WTC11 (cell line): ENCODE data around the gene PIP4P1. TPM values are rescaled to one million over a fixed set of nuclear protein-coding genes. Genes with fewer than 3 reads are reported as not detected.

ENCODE experiments used
- ATAC-seq: fragments of 200-7000 bp; cut with Tn5 transposase; 2 replicates; pipeline ENCODE4 v1.10.0; 2021; ENCODE audit warnings: mild to moderate bottlenecking, moderate library complexity
- CTCF ChIA-PET: fragments of 300-600 bp; sonication (Branson Sonifier 250); formaldehyde crosslinking; loops from one replicate; lab custom pipeline; 2021; ENCODE audit warnings: antibody characterized with exemption; lab: Charles Lee
- POLR2A ChIA-PET: fragments of 350-600 bp; sonication (Branson Sonifier 250); formaldehyde crosslinking; loops from one replicate; lab custom pipeline; 2021; ENCODE audit warnings: antibody characterized with exemption; lab: Charles Lee
- DNase-seq: peaks from one replicate; pipeline ENCODE4 v3.0.0; 2021; ENCODE audit warnings: low spot score
- H3K27ac Mint-ChIP-seq: 2 replicates; pipeline ENCODE4 v1.8.0; 2021; ENCODE audit warnings: mixed read lengths
- H3K27me3 Mint-ChIP-seq: 2 replicates; pipeline ENCODE4 v1.8.0; 2021; ENCODE audit warnings: low read depth, mild to moderate bottlenecking, moderate library complexity, mixed read lengths
- H3K36me3 Mint-ChIP-seq: 2 replicates; pipeline ENCODE4 v1.8.0; 2021; ENCODE audit warnings: mixed read lengths
- H3K4me1 Mint-ChIP-seq: 2 replicates; pipeline ENCODE4 v1.8.0; 2022; ENCODE audit warnings: mixed read lengths
- H3K4me3 Mint-ChIP-seq: 2 replicates; pipeline ENCODE4 v1.8.0; 2021; ENCODE audit warnings: mild to moderate bottlenecking, moderate library complexity, mixed read lengths
- H3K9me3 Mint-ChIP-seq: 2 replicates; pipeline ENCODE4 v1.8.0; 2021; ENCODE audit warnings: mixed read lengths
- ARID4B ChIP-seq: sonication (generic); formaldehyde crosslinking; IDR thresholded peaks from 2 replicates; pipeline ENCODE4 v1.8.0; 2023; ENCODE audit warnings: missing genetic modification reagents, mild to moderate bottlenecking, borderline replicate concordance
- CBFB ChIP-seq: sonication (generic); formaldehyde crosslinking; IDR thresholded peaks from 2 replicates; pipeline ENCODE4 v1.8.1; 2022; ENCODE audit warnings: mild to moderate bottlenecking, low read depth, missing genetic modification reagents
- CTCF ChIP-seq: fragments of 200-600 bp; IDR thresholded peaks from 2 replicates; pipeline ENCODE4 v1.8.0; 2022; ENCODE audit warnings: antibody characterized with exemption
- ETV6 ChIP-seq: sonication (generic); formaldehyde crosslinking; IDR thresholded peaks from 2 replicates; pipeline ENCODE4 v1.8.1; 2022; ENCODE audit warnings: mild to moderate bottlenecking, missing genetic modification reagents
- FOXP1 ChIP-seq: sonication (generic); formaldehyde crosslinking; IDR thresholded peaks from 2 replicates; pipeline ENCODE4 v1.8.0; 2022; ENCODE audit warnings: missing genetic modification reagents, mild to moderate bottlenecking, moderate library complexity, borderline replicate concordance
- FOXP4 ChIP-seq: sonication (generic); formaldehyde crosslinking; IDR thresholded peaks from 2 replicates; pipeline ENCODE4 v1.8.0; 2022; ENCODE audit warnings: mild to moderate bottlenecking, missing genetic modification reagents
- GABPB1 ChIP-seq: sonication (generic); formaldehyde crosslinking; IDR thresholded peaks from 2 replicates; pipeline ENCODE4 v1.8.1; 2023; ENCODE audit warnings: mild to moderate bottlenecking, missing genetic modification reagents
- KAT7 ChIP-seq: sonication (generic); formaldehyde crosslinking; IDR thresholded peaks from 2 replicates; pipeline ENCODE4 v1.8.1; 2023; ENCODE audit warnings: missing genetic modification reagents, mild to moderate bottlenecking, borderline replicate concordance
- ZNF138 ChIP-seq: sonication (generic); formaldehyde crosslinking; conservative IDR thresholded peaks from 2 replicates; pipeline ENCODE4 v1.8.1; 2022; ENCODE audit warnings: mild to moderate bottlenecking, moderate library complexity, missing genetic modification reagents
- ZNF281 ChIP-seq: sonication (generic); formaldehyde crosslinking; IDR thresholded peaks from 2 replicates; pipeline ENCODE4 v1.8.0; 2023; ENCODE audit warnings: mild to moderate bottlenecking, missing genetic modification reagents
- ZNF396 ChIP-seq: fragments of 250-450 bp; sonication (Bioruptor Pico); IDR thresholded peaks from 2 replicates; pipeline ENCODE4 v1.8.0; 2021; ENCODE audit warnings: mild to moderate bottlenecking, moderate library complexity, borderline replicate concordance
- ZNF423 ChIP-seq: fragments of 250-450 bp; sonication (Bioruptor Pico); IDR thresholded peaks from 2 replicates; pipeline ENCODE4 v2.1.2; 2022; ENCODE audit warnings: mild to moderate bottlenecking, moderate library complexity
- total RNA-seq: library from RNA; stranded (reverse); gene quantifications from 3 replicates; pipeline ENCODE4 v1.2.3, GENCODE V29; 2021

Gene PIP4P1
- total RNA-seq, 1 experiment from 2014 or later = 34.1 TPM

GRCh38 chr14:20415782-20416206 lies 45.4 kb downstream of the PIP4P1 start:
- no peaks in the 10 kb centered on the region for H3K36me3 Mint-ChIP-seq
- H3K27ac Mint-ChIP-seq = no peak overlapping the region
- TF ChIP-seq GABPB1 (CRISPR knock-in tag) = no peak
- peak; percentile 33 for TF ChIP-seq CTCF
- TF ChIP-seq, all 79 proteins: peak for 1
- no peaks in the 10 kb centered on the region for H3K9me3 Mint-ChIP-seq
- DNase-seq = no peak
- POLR2A ChIA-PET = interaction anchor here (0.8 kb wide), 1 partner anchor 73 kb away, joined by 13 read pairs; the partner anchor contains the start of gene PARP2
- peak; percentile 56 for ATAC-seq
- CTCF ChIA-PET = interaction anchor here (0.8 to 2.4 kb wide), 32 partner anchors 9 to 244 kb away, joined by 3 to 21 read pairs (median 4); partner anchors contain the start of genes APEX1, KLHL33, PARP2 and PIP4P1
- H3K4me1 Mint-ChIP-seq = peaks cover 18% of the 10 kb centered on the region
- H3K4me3 Mint-ChIP-seq = no peak overlapping the region
- H3K27me3 Mint-ChIP-seq = no peaks in the 10 kb centered on the region; the same call in 1 of the 2 replicates

GRCh38 chr14:20413744-20414082 lies 47.5 kb downstream of the PIP4P1 start:
- H3K4me1 Mint-ChIP-seq = peaks cover 16% of the 10 kb centered on the region
- peak overlapping the region; percentile 95 for H3K27ac Mint-ChIP-seq
- TF ChIP-seq CBFB = no peak
- TF ChIP-seq, all 79 proteins: peak for 0
- Mint-ChIP-seq H3K27me3 (no peaks in the 10 kb centered on the region), H3K36me3 (no peaks in the 10 kb centered on the region), H3K9me3 (no peaks in the 10 kb centered on the region), H3K4me3 (peak overlapping the region; percentile 87)
- POLR2A ChIA-PET = interaction anchor here (0.7 to 1.8 kb wide), 2 partner anchors 41 to 70 kb away, joined by 3 to 23 read pairs; partner anchors contain the start of genes APEX1, OSGEP and PARP2
- CTCF ChIA-PET = interaction anchor here (0.6 to 2.2 kb wide), 4 partner anchors 58 to 199 kb away, joined by 3 to 9 read pairs (median 4); partner anchors contain the start of gene PARP2
- ATAC-seq = no peak
- DNase-seq = no peak

- ChIA-PET CTCF (interaction anchor here (0.5 to 2.2 kb wide), 7 partner anchors 17 to 241 kb away, joined by 3 to 9 read pairs (median 4); partner anchors contain the start of genes APEX1, OSGEP and PARP2), POLR2A (interaction anchor here (0.6 to 1.8 kb wide), 4 partner anchors 41 to 128 kb away, joined by 3 to 23 read pairs (median 3); partner anchors contain the start of genes APEX1, OSGEP, PARP2 and PIP4P1)
- Mint-ChIP-seq H3K4me3 (peak within 1 kb of the TSS; percentile 87), H3K4me1 (peaks cover 16% of the 10 kb centered on the region), H3K27ac (peak within 1 kb of the TSS; percentile 95), H3K36me3 (peaks cover under 1% of the 10 kb centered on the region; the same call in 1 of the 2 replicates), H3K27me3 (no peaks in the 10 kb centered on the region), H3K9me3 (no peaks in the 10 kb centered on the region)
- ATAC-seq (peak; percentile 84), DNase-seq (peak; percentile 80)
- TF ChIP-seq FOXP4 (CRISPR knock-in tag) (peak; percentile 72; the same call in 1 of the 2 replicates), ZNF423 (CRISPR knock-in tag) (peak; percentile 23; the same call in 1 of the 2 replicates), ETV6 (CRISPR knock-in tag) (peak; percentile 82), GABPB1 (CRISPR knock-in tag) (0 out of 2 replicates have a peak, but pooled peaks have one; percentile 26), FOXP1 (CRISPR knock-in tag) (peak; percentile 61; the same call in 1 of the 2 replicates), ZNF138 (CRISPR knock-in tag) (no peak), ARID4B (CRISPR knock-in tag) (peak; percentile 79; the same call in 1 of the 2 replicates), ZNF281 (CRISPR knock-in tag) (peak; percentile 34; the same call in 1 of the 2 replicates), KAT7 (CRISPR knock-in tag) (0 out of 2 replicates have a peak, but pooled peaks have one; percentile 37), ZNF396 (no peak)
Measured at GRCh38 chr14:20412876-20413743, 48.1 kb downstream of the PIP4P1 start, which contains the start of gene TEP1. TSS of gene TEP1 (minus strand) at chr14:20413501. CDS start at chr14:20408439, 5,062 bp downstream.
